ENCODE data around the gene HOXC11.

DNA sequence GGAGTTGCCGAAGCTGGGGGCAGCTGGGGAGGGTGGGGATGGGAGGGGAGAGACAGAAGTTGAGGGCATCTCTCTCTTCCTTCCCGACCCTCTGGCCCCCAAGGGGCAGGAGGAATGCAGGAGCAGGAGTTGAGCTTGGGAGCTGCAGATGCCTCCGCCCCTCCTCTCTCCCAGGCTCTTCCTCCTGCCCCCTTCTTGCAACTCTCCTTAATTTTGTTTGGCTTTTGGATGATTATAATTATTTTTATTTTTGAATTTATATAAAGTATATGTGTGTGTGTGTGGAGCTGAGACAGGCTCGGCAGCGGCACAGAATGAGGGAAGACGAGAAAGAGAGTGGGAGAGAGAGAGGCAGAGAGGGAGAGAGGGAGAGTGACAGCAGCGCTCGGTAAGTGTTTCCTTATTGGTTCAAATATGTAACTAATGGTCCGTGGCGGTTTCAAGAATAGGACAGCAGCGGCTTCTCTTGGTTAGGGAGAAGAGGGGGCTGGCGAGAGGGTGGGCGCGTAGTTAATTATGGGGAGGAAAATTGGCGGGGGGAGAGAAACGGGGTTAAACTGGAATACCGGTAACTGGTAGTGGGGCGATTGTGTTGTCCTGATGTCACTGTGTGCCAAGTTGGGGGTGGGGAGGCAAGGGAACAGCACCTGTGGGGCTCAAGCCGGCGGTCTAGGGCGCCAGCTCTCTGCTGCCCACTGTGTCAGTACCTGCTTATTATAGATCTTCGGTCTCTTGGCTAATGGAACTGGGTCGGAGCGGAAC lies 44.3 kb downstream of the HOXC11 start:
- TF ChIP-seq, protein P1, sequence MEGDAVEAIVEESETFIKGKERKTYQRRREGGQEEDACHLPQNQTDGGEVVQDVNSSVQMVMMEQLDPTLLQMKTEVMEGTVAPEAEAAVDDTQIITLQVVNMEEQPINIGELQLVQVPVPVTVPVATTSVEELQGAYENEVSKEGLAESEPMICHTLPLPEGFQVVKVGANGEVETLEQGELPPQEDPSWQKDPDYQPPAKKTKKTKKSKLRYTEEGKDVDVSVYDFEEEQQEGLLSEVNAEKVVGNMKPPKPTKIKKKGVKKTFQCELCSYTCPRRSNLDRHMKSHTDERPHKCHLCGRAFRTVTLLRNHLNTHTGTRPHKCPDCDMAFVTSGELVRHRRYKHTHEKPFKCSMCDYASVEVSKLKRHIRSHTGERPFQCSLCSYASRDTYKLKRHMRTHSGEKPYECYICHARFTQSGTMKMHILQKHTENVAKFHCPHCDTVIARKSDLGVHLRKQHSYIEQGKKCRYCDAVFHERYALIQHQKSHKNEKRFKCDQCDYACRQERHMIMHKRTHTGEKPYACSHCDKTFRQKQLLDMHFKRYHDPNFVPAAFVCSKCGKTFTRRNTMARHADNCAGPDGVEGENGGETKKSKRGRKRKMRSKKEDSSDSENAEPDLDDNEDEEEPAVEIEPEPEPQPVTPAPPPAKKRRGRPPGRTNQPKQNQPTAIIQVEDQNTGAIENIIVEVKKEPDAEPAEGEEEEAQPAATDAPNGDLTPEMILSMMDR (IDR thresholded peaks at IDR 0.05): no peak
- TF ChIP-seq POLR2A (IDR thresholded peaks at IDR 0.05): no peak

Data from sigmoid colon (tissue), 3 donors.